Transverse colon (tissue), 4 donors: ENCODE measurements around the gene TMCO6. TPM values are rescaled to one million over a fixed set of nuclear protein-coding genes. Genes with fewer than 3 reads are reported as not detected.
"Not testable (repeated sequence)": the region's sequence is repeated elsewhere in the genome, so short reads cannot be mapped to it uniquely, and the experiment has no call there.

Source experiments
- DNase-seq: peaks from one replicate; pipeline ENCODE4 v3.0.0-alpha.2; 2019
- H3K27ac ChIP-seq, 4 donors: fragments of 200-600 bp; sonication (generic); 2 replicates each; pipeline ENCODE4 v1.5.1; 2016 to 2018; ENCODE audit warnings: inconsistent platforms in 4 of 4
- H3K27me3 ChIP-seq: fragments of 200-600 bp; sonication (generic); 2 replicates; pipeline ENCODE4 v1.5.1; 2017; ENCODE audit warnings: inconsistent platforms
- H3K36me3 ChIP-seq, 4 donors: fragments of 200-600 bp; sonication (generic); 2 replicates each; pipeline ENCODE4 v1.5.1; 2017 to 2019; ENCODE audit warnings: inconsistent platforms in 4 of 4
- H3K4me1 ChIP-seq, 4 donors: fragments of 200-600 bp; sonication (generic); 2 replicates each; pipeline ENCODE4 v1.5.1; 2017 to 2020; ENCODE audit warnings: inconsistent platforms in 4 of 4
- H3K4me3 ChIP-seq, 4 donors: fragments of 200-600 bp; sonication (generic); 1 replicate in 1 of 4; 2 replicates in 3 of 4; pipeline versions ENCODE4 v1.5.1 to v1.6.1; 2017 to 2019; ENCODE audit warnings: inconsistent platforms in 4 of 4
- H3K9me3 ChIP-seq, 2 donors: fragments of 200-600 bp; sonication (generic); 2 replicates each; pipeline ENCODE4 v1.5.1; 2017 to 2019; ENCODE audit warnings: inconsistent platforms in 2 of 2
- EP300 ChIP-seq: sonication (generic); formaldehyde crosslinking; IDR thresholded peaks from one replicate; pipeline ENCODE4 v1.6.1; 2017; ENCODE audit warnings: antibody characterized with exemption, low read depth
- POLR2A ChIP-seq: fragments of 450-650 bp; IDR thresholded peaks from one replicate; pipeline ENCODE4 v1.6.1; 2016; ENCODE audit warnings: antibody characterized with exemption, mild to moderate bottlenecking, moderate library complexity
- POLR2AphosphoS5 ChIP-seq, 3 donors: sonication (generic); formaldehyde crosslinking; IDR thresholded peaks; one replicate each; pipeline ENCODE4 v1.6.1; 2016; ENCODE audit warnings: antibody characterized with exemption in 3 of 3
- WGBS, 2 donors: methylation state at CpG; one replicate each; pipeline ENCODE4 v1.1.5; 2018; ENCODE audit warnings: low coverage in 1 of 2; 5-methylcytosine and 5-hydroxymethylcytosine counted together
- in situ Hi-C, 4 donors: fragments of 200-750 bp; cut with MboI; loops; one replicate each; pipeline versions ENCODE4 v1.15.0 to v1.15.1; 2017; ENCODE audit warnings: low sequenced_read_pairs in 3 of 4, low pct_ligation_motif_present in 1 of 4, low pct_unique_long_range_greater_than_20kb in 1 of 4
- intact Hi-C: fragments of 100-400 bp; cut with DNase I; formaldehyde crosslinking; loops from one replicate; pipeline ENCODE4 v1.15.1; 2023; ENCODE audit warnings: low total_unique reads
- total RNA-seq, 4 donors: library from RNA; depleted of rRNA; stranded (reverse); fragments of >200 nt; gene quantifications; one replicate each; pipeline ENCODE4 v1.1.0, GENCODE V29; 2016
- TF ChIP-seq, protein P1 (sequence below), 5 experiments: fragments of 200-600 bp in 3 of 5; fragments of 450-650 bp in 2 of 5; sonication (generic) in 3 of 5; IDR thresholded peaks; 1 replicate in 2 of 5; 2 replicates in 3 of 5; pipeline ENCODE4 v1.5.1; 2016 to 2017; ENCODE audit warnings: antibody characterized with exemption in 5 of 5, inconsistent platforms in 3 of 5, mild to moderate bottlenecking in 2 of 5, moderate library complexity in 1 of 5

The TMCO6 gene
- total RNA-seq, 4 donors from 2014 or later, result 0.75 to 99.2 (median 40.2) TPM

DNA sequence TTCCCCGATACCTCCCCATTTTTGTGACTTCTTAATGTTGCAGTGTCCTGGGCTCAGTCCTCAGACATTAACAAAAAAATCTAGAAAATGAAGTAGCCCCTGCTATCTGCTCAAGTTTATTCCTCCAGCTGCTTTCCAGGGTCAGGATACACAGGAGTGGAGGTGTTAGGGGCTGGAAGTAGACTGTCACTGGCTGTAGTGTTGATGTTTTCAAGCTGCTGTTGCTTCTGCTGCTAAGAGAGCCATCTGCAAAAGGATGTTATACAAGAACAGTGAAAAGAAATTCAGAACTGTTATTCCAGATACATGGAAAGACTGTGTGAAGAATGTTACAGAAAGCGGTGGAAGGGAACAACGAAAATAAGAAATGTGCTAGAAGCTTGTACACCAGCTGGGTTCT is 16.9 kb upstream of the TMCO6 start:
- in situ Hi-C loops, result no loop called here
- intact Hi-C loops, result no loop called here

GRCh38 chr5:140623061-140623460 is 16.2 kb upstream of the TMCO6 start:
- H3K4me1 ChIP-seq, H3K4me3 ChIP-seq, H3K36me3 ChIP-seq, H3K9me3 ChIP-seq, DNase-seq, in situ Hi-C loops, H3K27ac ChIP-seq, H3K27me3 ChIP-seq, intact Hi-C loops: not testable (repeated sequence)

More for the DNA sequence above, 16.9 kb upstream of the TMCO6 start:
- no peaks in the 10 kb centered on the region for H3K36me3 ChIP-seq
- H3K4me1 ChIP-seq, result no peaks in the 10 kb centered on the region
- no peak overlapping the region for H3K27ac ChIP-seq
- no peak for DNase-seq
- TF ChIP-seq, protein P1, sequence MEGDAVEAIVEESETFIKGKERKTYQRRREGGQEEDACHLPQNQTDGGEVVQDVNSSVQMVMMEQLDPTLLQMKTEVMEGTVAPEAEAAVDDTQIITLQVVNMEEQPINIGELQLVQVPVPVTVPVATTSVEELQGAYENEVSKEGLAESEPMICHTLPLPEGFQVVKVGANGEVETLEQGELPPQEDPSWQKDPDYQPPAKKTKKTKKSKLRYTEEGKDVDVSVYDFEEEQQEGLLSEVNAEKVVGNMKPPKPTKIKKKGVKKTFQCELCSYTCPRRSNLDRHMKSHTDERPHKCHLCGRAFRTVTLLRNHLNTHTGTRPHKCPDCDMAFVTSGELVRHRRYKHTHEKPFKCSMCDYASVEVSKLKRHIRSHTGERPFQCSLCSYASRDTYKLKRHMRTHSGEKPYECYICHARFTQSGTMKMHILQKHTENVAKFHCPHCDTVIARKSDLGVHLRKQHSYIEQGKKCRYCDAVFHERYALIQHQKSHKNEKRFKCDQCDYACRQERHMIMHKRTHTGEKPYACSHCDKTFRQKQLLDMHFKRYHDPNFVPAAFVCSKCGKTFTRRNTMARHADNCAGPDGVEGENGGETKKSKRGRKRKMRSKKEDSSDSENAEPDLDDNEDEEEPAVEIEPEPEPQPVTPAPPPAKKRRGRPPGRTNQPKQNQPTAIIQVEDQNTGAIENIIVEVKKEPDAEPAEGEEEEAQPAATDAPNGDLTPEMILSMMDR (IDR thresholded peaks at IDR 0.05), result no peak
- no peak for TF ChIP-seq POLR2A
- TF ChIP-seq POLR2AphosphoS5 (IDR thresholded peaks at IDR 0.05), result no peak
- no peak for TF ChIP-seq EP300
- H3K9me3 ChIP-seq, result no peaks in the 10 kb centered on the region
- WGBS, 2 donors, result 64 to 80% methylated on average over 3 of the region's 3 CpGs
- no peaks in the 10 kb centered on the region for H3K27me3 ChIP-seq
- H3K4me3 ChIP-seq, result no peak overlapping the region

- H3K4me1 ChIP-seq, H3K27me3 ChIP-seq, intact Hi-C loops, H3K27ac ChIP-seq, H3K36me3 ChIP-seq, H3K9me3 ChIP-seq, in situ Hi-C loops, DNase-seq, H3K4me3 ChIP-seq: not testable (repeated sequence)
- WGBS, 2 donors, result 85 to 89% methylated on average over 3 to 10 of the region's 10 CpGs
Observed at GRCh38 chr5:140624886-140625285, 14.4 kb upstream of the TMCO6 start.

GRCh38 chr5:140627972-140628371 is 11.3 kb upstream of the TMCO6 start:
- TF ChIP-seq EP300, result no peak
- TF ChIP-seq, protein P1 (IDR thresholded peaks at IDR 0.05), result no peak
- no peak for TF ChIP-seq POLR2A
- TF ChIP-seq POLR2AphosphoS5 (IDR thresholded peaks at IDR 0.05), result no peak
- Histone ChIP-seq H3K4me3 (no peak overlapping the region), H3K27me3 (no peaks in the 10 kb centered on the region), H3K36me3 (no peaks in the 10 kb centered on the region), H3K4me1 (peaks cover 0 to 18% (median 7%) of the 10 kb centered on the region in 4 donors), H3K27ac (no peak overlapping the region), H3K9me3 (no peaks in the 10 kb centered on the region)
- intact Hi-C loops, result no loop called here
- no peak for DNase-seq
- in situ Hi-C loops, result no loop called here
- WGBS, 2 donors, result 78 to 96% methylated on average over 5 to 6 of the region's 6 CpGs

- WGBS, 2 donors, result 42% methylated on average over 1 of the region's 1 CpG; no CpG with 5 or more reads in 1 of the 2 donors
- in situ Hi-C loops, result no loop called here
- TF ChIP-seq POLR2A (no peak), POLR2AphosphoS5 (IDR thresholded peaks at IDR 0.05) (no peak), EP300 (no peak)
- no peaks in the 10 kb centered on the region for H3K36me3 ChIP-seq
- intact Hi-C loops, result no loop called here
- DNase-seq, result no peak
- no peak overlapping the region for H3K27ac ChIP-seq
- H3K4me3 ChIP-seq, result no peak overlapping the region
- H3K4me1 ChIP-seq, result peaks cover 5 to 25% (median 13%) of the 10 kb centered on the region in 4 donors
- no peaks in the 10 kb centered on the region for H3K27me3 ChIP-seq
- H3K9me3 ChIP-seq, result no peaks in the 10 kb centered on the region
Observed at GRCh38 chr5:140628711-140629110, 10.5 kb upstream of the TMCO6 start.
